ENCODE measurements around the gene PSMC3IP.
"Not testable (repeated sequence)": the region's sequence is repeated elsewhere in the genome, so short reads cannot be mapped to it uniquely, and the experiment has no call there.

Gene PSMC3IP

DNA sequence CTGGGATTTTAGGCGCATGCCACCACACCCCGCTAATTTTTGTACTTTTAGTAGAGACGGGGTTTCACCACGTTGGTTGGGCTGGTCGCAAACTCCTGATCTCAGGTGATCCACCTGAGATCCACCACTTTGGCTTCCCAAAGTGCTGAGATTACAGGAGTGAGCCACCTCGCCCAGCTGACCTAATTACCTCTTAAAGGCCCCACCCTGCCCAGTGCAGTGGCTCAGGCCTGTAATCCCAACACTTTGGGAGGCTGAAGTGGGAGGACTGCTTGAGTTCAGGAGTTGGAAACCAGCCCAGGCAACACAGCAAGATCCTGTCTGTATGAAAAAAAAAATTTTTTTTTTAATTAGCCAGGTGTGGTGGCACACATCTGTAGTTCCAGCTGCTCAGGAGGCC lies 18.5 kb downstream of the PSMC3IP start:
- DNase-seq = no peak

- not testable (repeated sequence) for DNase-seq
Observed at GRCh38 chr17:42555961-42556617, 21.4 kb downstream of the PSMC3IP start.

DNA sequence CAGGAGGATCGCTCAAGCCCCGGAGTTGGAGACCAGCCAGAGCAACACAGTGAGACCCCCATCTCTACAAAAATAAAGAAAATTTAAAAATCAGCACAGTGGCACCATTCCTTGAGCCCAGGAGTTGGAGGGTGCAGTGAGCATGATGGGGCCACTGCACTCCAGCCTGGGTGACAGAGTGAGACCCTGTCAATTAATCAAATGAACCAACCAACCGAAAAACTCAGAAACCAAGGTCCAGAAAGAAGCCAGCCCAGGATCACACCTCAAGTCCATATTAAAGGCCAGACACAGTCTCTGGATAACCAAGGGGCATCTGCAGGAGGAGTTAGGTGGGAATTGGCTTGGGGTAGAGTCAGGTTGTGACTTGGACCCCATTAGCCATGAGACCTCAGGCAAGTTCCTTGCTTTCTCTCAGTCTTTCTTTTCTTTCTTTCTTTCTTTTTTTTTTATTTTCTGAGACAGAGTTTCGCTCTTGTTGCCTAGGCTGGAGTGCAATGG lies 22.4 kb downstream of the PSMC3IP start:
- no peak for DNase-seq

DNA sequence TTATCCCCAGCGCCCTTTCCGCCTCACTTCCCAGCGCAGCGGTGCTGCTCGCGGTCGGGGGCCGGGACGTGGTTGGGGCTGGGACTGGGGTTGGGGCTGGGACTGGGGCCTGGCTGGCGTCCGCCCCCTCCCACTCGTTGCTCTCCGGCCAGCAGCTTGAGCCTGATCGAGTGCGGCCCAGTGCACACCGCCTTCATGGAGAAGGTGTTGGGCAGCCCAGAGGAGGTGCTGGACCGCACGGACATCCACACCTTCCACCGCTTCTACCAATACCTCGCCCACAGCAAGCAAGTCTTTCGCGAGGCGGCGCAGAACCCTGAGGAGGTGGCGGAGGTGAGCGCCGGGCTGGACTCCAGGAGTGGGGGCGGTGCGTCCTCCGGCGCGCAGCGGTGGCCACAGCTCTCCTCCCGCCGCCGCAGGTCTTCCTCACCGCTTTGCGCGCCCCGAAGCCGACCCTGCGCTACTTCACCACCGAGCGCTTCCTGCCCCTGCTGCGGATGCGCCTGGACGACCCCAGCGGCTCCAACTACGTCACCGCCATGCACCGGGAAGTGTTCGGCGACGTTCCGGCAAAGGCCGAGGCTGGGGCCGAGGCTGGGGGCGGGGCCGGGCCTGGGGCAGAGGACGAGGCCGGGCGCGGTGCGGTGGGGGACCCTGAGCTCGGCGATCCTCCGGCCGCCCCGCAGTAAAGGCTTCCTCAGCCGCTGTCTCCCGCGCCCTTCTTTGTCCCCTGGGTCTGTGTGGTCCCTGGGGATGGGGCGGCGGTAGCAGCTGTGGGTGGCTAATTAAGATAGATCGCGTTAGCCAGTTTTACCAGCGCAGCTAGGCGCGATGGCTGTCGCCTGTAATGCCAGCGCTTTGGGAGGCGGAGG lies 23.0 kb downstream of the PSMC3IP start:
- peak; percentile 72 for DNase-seq

DNA sequence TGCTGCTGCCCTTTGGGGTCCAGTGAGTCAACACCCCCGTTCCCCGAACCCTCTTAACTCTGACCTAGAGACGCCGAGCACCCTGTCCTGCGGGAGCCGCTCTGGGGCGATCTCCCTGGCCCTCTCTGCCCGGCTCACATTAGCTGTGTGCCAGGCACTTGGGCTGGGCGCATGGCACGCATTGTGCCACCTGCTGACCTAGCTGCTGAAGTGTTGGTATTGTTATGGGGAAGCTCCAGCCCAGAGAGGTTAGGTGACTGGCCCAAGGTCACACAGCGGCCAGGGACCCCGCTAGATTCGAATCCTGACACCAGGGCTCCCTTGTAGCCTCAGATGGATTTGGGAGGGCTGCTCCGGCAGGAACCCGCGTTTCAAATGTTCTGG lies 23.7 kb downstream of the PSMC3IP start:
- DNase-seq = peak; percentile 41

DNA sequence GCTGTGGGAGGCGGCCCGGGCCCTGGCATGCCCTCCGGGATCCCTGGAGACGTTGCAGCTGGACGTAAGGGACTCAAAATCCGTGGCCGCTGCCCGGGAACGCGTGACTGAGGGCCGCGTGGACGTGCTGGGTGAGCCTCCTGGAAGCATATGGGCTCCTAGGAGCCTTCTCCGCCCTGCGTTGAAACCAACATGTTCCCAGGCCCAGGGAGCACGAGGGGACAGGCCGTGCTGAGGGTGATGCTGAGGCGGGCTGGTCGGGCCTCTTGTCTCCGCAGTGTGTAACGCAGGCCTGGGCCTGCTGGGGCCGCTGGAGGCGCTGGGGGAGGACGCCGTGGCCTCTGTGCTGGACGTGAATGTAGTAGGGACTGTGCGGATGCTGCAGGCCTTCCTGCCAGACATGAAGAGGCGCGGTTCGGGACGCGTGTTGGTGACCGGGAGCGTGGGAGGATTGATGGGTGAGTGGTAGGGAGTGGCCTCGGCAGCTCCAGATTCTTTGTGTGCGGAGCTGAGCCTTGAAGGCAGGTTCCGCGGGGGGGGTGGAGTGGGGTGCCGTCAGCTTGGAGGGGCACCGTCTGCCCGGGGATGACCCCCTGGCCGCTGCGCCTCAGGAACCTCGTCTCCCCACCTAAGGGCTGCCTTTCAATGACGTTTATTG lies 24.2 kb downstream of the PSMC3IP start:
- DNase-seq = no peak

GRCh38 chr17:42552736-42553135 lies 24.8 kb downstream of the PSMC3IP start, which contains the start of gene HSD17B1:
Gene HSD17B1 (plus strand): TSS chr17:42552923. CDS start chr17:42552934, 11 bp downstream.
- not testable (repeated sequence) for DNase-seq

GRCh38 chr17:42548993-42549755 lies 28.4 kb downstream of the PSMC3IP start:
- no peak for DNase-seq

DNA sequence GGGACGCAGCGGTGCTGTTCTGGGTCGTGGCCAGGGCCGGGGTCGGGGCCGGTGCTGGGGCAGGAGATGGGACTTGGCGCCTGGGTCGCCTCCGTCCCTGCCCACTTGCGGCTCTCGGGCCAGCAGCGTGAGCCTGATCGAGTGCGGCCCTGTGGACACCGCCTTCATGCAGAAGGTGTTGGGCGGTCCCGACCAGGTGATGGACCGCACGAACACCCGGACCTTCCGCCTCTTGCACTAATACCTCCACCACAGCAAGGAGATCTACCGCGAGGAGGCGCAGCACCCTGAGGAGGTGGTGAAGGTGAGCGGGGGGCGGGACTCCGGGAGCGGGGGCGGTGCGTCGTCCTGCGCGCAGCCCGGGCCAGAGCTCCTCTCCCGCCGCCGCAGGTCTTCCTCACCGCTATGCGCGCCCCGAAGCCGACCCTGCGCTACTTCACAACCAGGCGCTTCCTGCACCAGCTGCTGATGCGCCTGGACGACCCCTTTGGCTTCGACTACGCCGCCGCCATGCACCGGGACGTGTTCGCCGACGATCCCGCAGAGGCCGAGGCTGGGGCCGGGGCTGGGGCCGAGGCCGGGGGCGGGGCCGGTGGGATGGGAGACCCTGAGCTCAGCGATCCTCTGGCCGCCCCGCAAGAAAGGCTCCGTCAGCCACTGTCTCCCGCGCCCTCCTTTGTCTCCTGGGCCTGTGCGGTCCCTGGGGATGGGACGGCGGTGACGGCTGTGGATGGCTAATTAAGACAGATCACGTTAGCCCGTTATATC lies 29.3 kb downstream of the PSMC3IP start:
- peak; percentile 64 for DNase-seq

DNA sequence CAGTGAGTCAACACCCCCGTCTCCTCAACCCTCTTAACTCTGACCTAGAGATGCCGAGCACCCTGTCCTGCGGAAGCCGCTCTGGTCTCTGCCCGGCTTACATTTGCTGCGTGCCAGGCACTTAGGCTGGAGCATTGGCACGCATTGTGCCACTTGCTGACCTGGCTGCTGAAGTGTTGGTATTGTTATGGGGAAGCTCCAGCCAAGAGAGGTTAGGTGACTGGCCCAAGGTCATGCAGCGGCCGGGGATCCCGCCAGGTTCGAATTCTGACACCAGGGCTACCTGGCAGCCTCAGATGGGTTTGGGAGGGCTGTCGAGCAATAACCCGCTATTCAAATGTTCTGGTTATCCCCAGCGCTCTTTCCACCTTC lies 29.8 kb downstream of the PSMC3IP start:
- DNase-seq = no peak

- no peak for DNase-seq
Observed at GRCh38 chr17:42547001-42547461, 30.5 kb downstream of the PSMC3IP start.

GRCh38 chr17:42545755-42546505 lies 31.6 kb downstream of the PSMC3IP start:
- DNase-seq = not testable (repeated sequence)

GRCh38 chr17:42544874-42545283 lies 32.6 kb downstream of the PSMC3IP start:
- DNase-seq = no peak

DNA sequence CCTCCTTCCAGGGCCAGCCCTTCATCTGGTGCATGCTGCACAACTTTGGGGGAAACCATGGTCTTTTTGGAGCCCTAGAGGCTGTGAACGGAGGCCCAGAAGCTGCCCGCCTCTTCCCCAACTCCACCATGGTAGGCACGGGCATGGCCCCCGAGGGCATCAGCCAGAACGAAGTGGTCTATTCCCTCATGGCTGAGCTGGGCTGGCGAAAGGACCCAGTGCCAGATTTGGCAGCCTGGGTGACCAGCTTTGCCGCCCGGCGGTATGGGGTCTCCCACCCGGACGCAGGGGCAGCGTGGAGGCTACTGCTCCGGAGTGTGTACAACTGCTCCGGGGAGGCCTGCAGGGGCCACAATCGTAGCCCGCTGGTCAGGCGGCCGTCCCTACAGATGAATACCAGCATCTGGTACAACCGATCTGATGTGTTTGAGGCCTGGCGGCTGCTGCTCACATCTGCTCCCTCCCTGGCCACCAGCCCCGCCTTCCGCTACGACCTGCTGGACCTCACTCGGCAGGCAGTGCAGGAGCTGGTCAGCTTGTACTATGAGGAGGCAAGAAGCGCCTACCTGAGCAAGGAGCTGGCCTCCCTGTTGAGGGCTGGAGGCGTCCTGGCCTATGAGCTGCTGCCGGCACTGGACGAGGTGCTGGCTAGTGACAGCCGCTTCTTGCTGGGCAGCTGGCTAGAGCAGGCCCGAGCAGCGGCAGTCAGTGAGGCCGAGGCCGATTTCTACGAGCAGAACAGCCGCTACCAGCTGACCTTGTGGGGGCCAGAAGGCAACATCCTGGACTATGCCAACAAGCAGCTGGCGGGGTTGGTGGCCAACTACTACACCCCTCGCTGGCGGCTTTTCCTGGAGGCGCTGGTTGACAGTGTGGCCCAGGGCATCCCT lies 34.1 kb downstream of the PSMC3IP start:
- no peak for DNase-seq

DNA sequence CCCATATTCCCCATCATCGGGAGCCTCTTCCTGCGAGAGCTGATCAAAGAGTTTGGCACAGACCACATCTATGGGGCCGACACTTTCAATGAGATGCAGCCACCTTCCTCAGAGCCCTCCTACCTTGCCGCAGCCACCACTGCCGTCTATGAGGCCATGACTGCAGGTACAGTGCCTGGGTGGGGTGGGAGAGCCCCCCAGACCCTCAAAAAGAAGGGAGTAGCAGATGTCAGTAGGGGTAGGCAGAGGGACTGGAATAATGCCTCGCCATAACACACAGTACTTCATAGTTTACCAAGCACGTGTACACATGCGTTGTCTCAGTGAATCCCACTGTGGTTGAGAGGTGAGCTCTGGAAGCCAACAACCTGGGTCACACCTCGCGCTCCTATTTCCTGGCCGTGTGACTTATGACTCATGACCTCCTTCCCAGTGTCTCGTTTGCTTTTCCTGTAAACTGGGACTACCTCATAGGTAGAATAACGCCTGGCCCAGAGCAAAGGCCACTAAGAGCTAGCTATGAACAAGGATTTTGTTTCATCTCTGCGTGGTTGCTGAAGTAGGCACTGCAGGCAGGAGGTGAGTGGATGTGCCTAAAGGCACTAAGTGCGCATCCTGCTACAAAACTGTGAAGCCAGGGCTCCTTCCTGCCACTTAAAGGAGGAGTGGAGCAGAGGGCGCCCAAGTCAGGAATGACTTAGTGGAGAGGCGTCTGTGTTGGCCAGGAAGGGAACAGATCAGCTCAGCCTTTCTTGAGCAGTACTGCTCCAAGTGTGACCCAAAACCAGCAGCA lies 36.3 kb downstream of the PSMC3IP start:
- DNase-seq = no peak

- not testable (repeated sequence) for DNase-seq
Observed at GRCh38 chr17:42540558-42540957, 37.0 kb downstream of the PSMC3IP start.

GRCh38 chr17:42538482-42538881 lies 39.0 kb downstream of the PSMC3IP start:
- DNase-seq = no peak

DNA sequence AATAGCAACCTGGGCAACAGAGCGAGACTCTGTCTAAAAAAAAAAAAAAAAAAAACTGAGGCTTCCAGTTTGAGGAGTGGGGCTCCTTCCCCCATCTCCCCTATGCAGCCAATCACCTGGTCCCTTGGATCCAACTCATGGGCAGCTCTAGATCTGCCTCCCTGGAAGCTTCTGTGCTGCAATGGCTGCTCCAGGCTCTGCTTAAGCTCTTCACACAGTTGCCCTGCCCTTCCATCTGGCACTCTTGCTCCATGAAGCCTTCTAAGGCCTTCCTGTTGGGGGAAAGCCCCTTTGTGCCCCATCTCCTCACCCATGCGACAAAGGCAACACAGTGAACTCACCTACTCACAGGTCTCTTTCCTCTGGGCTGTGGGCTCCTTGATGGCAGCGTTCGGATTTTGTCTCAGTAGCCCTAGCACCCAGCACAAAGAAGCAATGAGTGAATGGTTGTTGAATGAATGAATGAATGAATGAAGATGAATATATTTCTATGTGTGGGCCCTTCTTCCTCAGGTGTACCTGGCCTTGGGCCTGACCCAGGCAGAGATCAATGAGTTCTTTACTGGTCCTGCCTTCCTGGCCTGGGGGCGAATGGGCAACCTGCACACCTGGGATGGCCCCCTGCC lies 39.6 kb downstream of the PSMC3IP start:
- no peak for DNase-seq

All from hematopoietic multipotent progenitor cell treated with erythropoietin and hydrocortisone succinate and interleukin-3 and kit ligand, for 8 days (in vitro differentiated cells).